NCI-H2081 treated with DMSO at 0.1 percent for 48 hours (cell line): Measurements from ENCODE around the gene FMO4.
"Not testable (repeated sequence)": the region's sequence is repeated elsewhere in the genome, so short reads cannot be mapped to it uniquely, and the experiment has no call there.

Source experiments
- DNase-seq: peaks from one replicate; lab custom pipeline; 2025; lab: John Stamatoyannopoulos, UW

FMO4 gene

GRCh38 chr1:171389171-171389570 is 75.2 kb downstream of the FMO4 start:
- DNase-seq, result no peak

DNA sequence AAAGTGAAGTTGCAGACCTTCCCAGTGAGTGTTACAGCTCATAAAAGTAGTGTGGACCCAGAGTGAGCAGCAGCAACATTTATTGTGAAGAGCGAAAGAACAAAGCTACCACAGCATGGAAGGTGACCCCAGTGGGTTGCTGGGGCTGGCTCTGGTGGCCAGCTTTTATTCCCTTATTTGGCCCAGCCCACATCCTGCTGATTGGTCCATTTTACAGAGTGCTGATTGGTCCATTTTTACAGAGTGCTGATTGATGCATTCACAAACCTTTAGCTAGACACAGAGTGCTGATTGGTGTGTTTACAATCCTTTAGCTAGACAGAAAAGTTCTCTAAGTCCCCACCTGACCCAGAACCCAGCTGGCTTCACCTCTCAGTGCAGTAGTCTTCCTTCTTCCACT is 76.8 kb downstream of the FMO4 start:
- not testable (repeated sequence) for DNase-seq
